ENCODE results near the gene F8. TPM values are rescaled to one million over a fixed set of nuclear protein-coding genes. Genes with fewer than 3 reads are reported as not detected.

Gene F8
- total RNA-seq, 4 donors from 2014 or later = 21.1 to 56.3 (median 36.5) TPM

DNA sequence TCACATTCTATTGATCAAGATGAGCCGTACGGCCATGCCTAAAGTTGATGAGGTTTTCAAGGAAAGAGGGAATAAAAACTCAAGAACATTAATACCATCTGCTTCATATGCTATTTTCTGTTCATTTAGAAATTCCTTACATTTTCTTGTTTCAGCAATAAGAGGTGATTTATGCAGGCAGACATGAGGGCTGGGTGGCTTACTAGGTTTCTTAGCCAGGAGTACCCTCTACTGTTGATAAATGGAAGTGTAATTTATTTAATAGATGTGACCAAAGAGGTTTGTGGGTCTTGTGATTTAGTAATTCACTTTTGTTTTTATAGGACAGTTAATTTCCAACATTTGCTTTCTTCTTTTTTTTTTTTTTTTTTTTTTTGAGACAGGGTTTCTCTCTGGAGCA lies 181.7 kb downstream of the F8 start:
- TF ChIP-seq, protein P1, sequence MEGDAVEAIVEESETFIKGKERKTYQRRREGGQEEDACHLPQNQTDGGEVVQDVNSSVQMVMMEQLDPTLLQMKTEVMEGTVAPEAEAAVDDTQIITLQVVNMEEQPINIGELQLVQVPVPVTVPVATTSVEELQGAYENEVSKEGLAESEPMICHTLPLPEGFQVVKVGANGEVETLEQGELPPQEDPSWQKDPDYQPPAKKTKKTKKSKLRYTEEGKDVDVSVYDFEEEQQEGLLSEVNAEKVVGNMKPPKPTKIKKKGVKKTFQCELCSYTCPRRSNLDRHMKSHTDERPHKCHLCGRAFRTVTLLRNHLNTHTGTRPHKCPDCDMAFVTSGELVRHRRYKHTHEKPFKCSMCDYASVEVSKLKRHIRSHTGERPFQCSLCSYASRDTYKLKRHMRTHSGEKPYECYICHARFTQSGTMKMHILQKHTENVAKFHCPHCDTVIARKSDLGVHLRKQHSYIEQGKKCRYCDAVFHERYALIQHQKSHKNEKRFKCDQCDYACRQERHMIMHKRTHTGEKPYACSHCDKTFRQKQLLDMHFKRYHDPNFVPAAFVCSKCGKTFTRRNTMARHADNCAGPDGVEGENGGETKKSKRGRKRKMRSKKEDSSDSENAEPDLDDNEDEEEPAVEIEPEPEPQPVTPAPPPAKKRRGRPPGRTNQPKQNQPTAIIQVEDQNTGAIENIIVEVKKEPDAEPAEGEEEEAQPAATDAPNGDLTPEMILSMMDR (IDR thresholded peaks at IDR 0.05; ENCODE audit: low read depth) = no peak

DNA sequence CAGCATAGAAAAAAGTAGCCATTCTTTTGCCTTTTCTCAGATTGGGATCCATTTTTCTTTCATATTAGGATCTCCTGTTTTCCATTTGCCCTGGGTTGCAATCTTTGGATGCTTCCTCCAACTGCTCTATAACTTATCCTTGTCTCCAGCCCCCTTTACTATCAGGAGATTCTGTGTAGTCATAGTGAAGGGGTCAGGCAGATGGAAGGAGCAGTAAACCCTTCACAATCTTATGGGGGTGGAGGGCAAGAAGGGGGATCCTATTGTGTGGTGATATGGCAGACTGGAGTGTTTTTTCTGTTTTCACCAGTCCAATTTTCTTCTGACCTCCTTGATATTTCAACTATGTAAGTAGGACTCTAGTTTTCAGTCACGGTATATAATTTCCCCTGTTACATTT lies 186.4 kb downstream of the F8 start:
- TF ChIP-seq, protein P1 (IDR thresholded peaks at IDR 0.05; ENCODE audit: low read depth) = no peak

DNA sequence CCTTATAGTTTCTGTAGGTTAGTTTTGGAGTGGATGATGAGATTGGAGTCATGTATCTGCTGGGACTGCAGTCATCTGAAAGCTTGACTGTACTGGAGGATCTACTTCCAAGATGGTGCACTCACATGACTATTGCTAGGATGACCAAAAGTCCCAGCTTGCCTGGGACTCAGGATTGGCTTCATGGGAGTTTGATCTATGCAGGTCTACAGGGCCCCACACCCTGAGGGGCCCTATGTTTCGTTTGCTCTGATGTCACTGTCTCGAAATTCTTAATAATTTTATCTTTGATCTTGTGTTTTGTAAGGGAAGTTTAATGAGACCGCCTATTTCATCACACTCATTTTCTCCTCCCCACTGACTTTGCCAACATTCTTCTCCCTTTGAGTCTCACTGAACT lies 188.0 kb downstream of the F8 start, which contains the start of gene SMIM9:
Gene SMIM9, minus strand, starts transcription at position 101 of the 400 bp plus-strand sequence. CDS start 3,806 bp downstream, outside the sequence.
- TF ChIP-seq, protein P1 (IDR thresholded peaks at IDR 0.05; ENCODE audit: low read depth) = no peak

DNA sequence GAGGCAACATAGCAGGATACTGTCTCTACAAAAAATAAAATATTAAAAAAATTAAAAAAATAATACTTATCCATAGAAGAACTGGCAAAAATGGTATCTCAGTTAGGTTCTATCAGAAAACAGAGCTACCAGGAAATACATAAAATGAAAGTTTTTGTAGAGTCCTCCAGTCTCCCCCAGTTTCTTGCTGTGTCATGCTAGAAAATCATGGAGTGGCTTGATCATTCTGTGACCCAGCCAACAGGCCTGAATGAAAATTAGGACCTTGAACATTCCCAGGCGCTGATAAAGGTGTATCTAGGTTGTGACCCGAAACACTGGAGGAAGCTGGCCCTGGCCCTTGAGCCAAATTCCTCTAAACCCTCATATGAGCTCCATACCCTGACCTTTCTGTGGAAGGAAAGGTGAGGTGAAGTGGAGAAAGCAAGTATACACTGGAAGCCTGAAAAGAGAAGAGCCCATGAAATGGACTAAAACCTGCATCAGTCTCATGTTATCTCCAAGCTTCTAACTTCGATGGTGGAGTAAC lies 188.7 kb downstream of the F8 start:
- TF ChIP-seq, protein P1 (IDR thresholded peaks at IDR 0.05; ENCODE audit: low read depth) = no peak

DNA sequence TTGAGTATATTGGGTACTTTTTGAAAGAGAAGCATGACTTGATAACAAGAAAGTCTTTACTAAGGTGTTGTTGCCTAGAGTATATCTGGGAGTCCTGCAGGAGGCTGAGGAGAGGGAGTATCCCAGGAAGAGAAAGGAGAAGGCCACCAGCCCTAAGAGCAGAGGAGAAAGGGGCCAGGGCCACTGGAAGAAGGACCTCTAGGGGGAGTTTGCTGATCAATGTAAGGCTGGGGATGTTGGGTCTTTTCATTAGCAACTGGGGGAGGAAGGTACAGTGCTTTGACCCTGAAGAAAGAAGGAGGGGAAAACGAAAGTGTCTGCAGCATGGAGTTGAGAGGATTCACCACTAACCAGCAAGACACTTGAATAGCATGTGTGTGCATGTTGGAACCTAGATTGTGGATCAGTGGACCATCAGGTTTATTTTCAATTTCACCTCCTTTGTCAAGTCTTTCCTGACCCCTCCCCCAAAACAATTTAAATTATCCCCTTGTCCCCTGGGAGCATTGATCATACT lies 192.5 kb downstream of the F8 start:
- TF ChIP-seq, protein P1 (IDR thresholded peaks at IDR 0.05; ENCODE audit: low read depth) = no peak

DNA sequence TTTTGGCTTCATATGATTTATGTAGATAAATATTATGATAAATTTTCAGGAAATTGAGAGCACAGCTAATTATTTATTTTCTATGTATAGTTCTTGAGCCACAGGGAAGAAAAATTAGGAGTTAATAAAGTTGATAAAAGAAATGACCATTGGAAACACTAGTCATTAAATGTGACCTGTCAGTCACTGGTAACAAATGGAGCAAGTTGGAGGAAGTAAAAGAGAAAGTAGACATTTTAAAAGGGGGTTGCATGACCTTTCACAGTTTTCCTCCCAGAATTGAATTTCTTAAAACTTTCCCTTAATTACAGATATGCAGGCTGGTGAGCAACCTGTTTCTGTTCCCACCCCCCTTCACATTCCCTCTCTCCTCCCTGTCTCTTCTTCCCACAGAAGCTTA lies 193.4 kb downstream of the F8 start:
- TF ChIP-seq, protein P1 (IDR thresholded peaks at IDR 0.05; ENCODE audit: low read depth) = no peak

DNA sequence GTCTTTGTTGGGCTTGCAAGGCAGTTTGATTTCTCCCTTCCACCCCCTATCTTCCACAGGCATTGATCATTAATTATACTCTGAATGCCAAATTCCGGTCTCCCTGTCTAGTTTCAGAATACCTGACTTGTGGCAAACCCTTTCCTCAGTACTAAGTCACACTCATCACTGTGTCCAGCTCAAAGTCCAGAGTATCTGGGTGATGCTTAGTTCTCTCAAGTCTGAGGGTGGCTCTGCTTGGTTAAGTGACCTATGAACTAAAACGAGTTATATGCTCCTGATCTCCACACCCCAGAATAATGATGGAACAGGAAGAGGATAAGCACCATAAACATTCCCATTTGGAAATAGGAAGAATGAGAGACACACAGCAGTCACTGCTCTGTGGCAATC lies 194.5 kb downstream of the F8 start:
- TF ChIP-seq, protein P1 (IDR thresholded peaks at IDR 0.05; ENCODE audit: low read depth) = no peak
